Gastroesophageal sphincter (tissue), 4 donors: ENCODE results near the gene FAM47B. TPM values are rescaled to one million over a fixed set of nuclear protein-coding genes. Genes with fewer than 3 reads are reported as not detected.

ENCODE experiments used
- ATAC-seq: fragments of 150-250 bp; one replicate; pipeline ENCODE4 v1.9.1; 2016; ENCODE audit warnings: mild to moderate bottlenecking, moderate library complexity
- H3K27ac ChIP-seq, 4 donors: fragments of 200-600 bp; sonication (generic) in 3 of 4; 1 replicate in 3 of 4; 2 replicates in 1 of 4; pipeline ENCODE4 v1.5.1; 2016 to 2019
- H3K27me3 ChIP-seq: fragments of 200-600 bp; sonication (generic); one replicate; pipeline ENCODE4 v1.5.1; 2019
- H3K36me3 ChIP-seq, 2 donors: fragments of 200-600 bp; sonication (generic); one replicate each; pipeline ENCODE4 v1.5.1; 2019; ENCODE audit warnings: control low read depth in 1 of 2
- H3K4me1 ChIP-seq, 3 donors: fragments of 200-600 bp; sonication (generic); 1 replicate in 2 of 3; 2 replicates in 1 of 3; pipeline ENCODE4 v1.5.1; 2016 to 2019; ENCODE audit warnings: control low read depth in 2 of 3
- H3K4me3 ChIP-seq, 2 donors: fragments of 200-600 bp; sonication (generic); one replicate each; pipeline ENCODE4 v1.5.1; 2019; ENCODE audit warnings: mild to moderate bottlenecking in 1 of 2, moderate library complexity in 1 of 2
- H3K9me3 ChIP-seq, 3 donors: fragments of 200-600 bp; sonication (generic); one replicate each; pipeline ENCODE4 v1.5.1; 2017 to 2019; ENCODE audit warnings: control low read depth in 2 of 3
- EP300 ChIP-seq: sonication (generic); formaldehyde crosslinking; IDR thresholded peaks from one replicate; pipeline ENCODE4 v1.6.1; 2017; ENCODE audit warnings: antibody characterized with exemption, mild to moderate bottlenecking
- POLR2A ChIP-seq, 2 donors: fragments of 450-650 bp; IDR thresholded peaks; one replicate each; pipeline ENCODE4 v1.6.1; 2017; ENCODE audit warnings: antibody characterized with exemption in 2 of 2, mild to moderate bottlenecking in 2 of 2, moderate library complexity in 1 of 2
- POLR2AphosphoS5 ChIP-seq: sonication (generic); formaldehyde crosslinking; IDR thresholded peaks from one replicate; pipeline ENCODE4 v1.6.1; 2017; ENCODE audit warnings: antibody characterized with exemption
- WGBS, 2 donors: methylation state at CpG; one replicate each; pipeline ENCODE4 v1.1.5; 2018; ENCODE audit warnings: low coverage in 1 of 2; 5-methylcytosine and 5-hydroxymethylcytosine counted together
- total RNA-seq, 4 donors: library from RNA; depleted of rRNA; stranded (reverse); fragments of >200 nt; gene quantifications; one replicate each; pipeline ENCODE4 v1.1.0, GENCODE V29; 2016
- TF ChIP-seq, protein P1 (sequence below), 4 experiments: fragments of 200-600 bp in 2 of 4; fragments of 450-650 bp in 2 of 4; sonication (generic) in 1 of 4; IDR thresholded peaks; one replicate each; pipeline ENCODE4 v1.5.1; 2017 to 2019; ENCODE audit warnings: antibody characterized with exemption in 4 of 4, mild to moderate bottlenecking in 2 of 4, moderate library complexity in 2 of 4

The FAM47B gene
- total RNA-seq: not detected

DNA sequence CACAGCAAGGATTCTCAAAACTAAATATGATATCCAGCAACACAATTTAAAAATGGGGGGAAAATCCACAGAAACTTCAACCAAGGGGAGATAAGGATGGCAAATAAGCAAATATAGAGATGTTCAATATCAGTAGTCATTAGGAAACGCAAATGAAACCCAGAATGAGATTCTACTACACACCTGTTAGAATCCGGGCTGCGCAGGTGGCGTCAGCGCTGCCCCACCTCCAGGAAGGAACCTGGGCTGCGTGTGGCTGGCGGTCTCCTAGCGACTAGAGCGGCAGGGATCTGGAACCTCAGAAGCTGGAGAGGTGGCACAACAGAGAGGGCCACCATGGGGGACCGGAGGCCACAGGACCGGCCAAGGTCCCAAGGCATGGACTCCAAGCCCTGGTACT is at the start of gene FAM47B:
Gene FAM47B (plus strand): TSS at position 301 of the 400 bp plus-strand sequence. CDS start 36 bp downstream, at position 337.
- no peak for TF ChIP-seq POLR2A (IDR thresholded peaks at IDR 0.05)
- no peak for TF ChIP-seq EP300
- TF ChIP-seq, protein P1, sequence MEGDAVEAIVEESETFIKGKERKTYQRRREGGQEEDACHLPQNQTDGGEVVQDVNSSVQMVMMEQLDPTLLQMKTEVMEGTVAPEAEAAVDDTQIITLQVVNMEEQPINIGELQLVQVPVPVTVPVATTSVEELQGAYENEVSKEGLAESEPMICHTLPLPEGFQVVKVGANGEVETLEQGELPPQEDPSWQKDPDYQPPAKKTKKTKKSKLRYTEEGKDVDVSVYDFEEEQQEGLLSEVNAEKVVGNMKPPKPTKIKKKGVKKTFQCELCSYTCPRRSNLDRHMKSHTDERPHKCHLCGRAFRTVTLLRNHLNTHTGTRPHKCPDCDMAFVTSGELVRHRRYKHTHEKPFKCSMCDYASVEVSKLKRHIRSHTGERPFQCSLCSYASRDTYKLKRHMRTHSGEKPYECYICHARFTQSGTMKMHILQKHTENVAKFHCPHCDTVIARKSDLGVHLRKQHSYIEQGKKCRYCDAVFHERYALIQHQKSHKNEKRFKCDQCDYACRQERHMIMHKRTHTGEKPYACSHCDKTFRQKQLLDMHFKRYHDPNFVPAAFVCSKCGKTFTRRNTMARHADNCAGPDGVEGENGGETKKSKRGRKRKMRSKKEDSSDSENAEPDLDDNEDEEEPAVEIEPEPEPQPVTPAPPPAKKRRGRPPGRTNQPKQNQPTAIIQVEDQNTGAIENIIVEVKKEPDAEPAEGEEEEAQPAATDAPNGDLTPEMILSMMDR (IDR thresholded peaks at IDR 0.05): no peak
- no peak for TF ChIP-seq POLR2AphosphoS5
- WGBS, 2 donors: 100% methylated on average over 2 of the region's 11 CpGs; no CpG with 5 or more reads in 1 of the 2 donors
- H3K27me3 ChIP-seq: no peaks in the 10 kb centered on the region
- no peaks in the 10 kb centered on the region for H3K9me3 ChIP-seq
- ATAC-seq: no peak
- no peak within 1 kb of the TSS for H3K27ac ChIP-seq
- no peak within 1 kb of the TSS for H3K4me3 ChIP-seq
- no peaks in the 10 kb centered on the region for H3K36me3 ChIP-seq
- H3K4me1 ChIP-seq: no peaks in the 10 kb centered on the region

DNA sequence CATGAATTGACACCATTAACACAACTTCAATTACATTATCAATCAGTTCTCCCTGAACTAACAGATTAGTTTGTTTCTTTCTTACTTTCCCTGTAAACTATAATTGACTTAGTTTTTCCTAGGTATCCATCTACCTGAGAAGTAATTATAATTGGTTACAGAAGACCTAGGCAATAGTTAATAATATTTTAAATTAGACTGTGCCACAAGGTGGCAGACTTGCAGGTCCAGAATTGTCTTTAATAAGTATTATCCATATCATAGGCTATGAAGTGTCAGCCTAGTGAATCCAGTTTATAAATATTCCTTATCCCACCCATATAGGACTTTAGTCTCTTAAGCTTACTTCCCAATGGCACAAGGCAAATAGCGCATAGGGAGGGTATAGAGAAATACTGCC is 48.9 kb upstream of the FAM47B start:
- Histone ChIP-seq H3K36me3 (no peaks in the 10 kb centered on the region), H3K9me3 (no peaks in the 10 kb centered on the region), H3K27ac (no peak overlapping the region), H3K4me1 (no peaks in the 10 kb centered on the region), H3K4me3 (no peak overlapping the region), H3K27me3 (no peaks in the 10 kb centered on the region)
- no peak for ATAC-seq
- TF ChIP-seq, protein P1 (IDR thresholded peaks at IDR 0.05): peak in 1 of 4 experiments; percentile 36
- no peak for TF ChIP-seq POLR2A (IDR thresholded peaks at IDR 0.05)
- 50% methylated on average over 1 of the region's 1 CpG; no CpG with 5 or more reads in 1 of the 2 donors for WGBS, 2 donors

DNA sequence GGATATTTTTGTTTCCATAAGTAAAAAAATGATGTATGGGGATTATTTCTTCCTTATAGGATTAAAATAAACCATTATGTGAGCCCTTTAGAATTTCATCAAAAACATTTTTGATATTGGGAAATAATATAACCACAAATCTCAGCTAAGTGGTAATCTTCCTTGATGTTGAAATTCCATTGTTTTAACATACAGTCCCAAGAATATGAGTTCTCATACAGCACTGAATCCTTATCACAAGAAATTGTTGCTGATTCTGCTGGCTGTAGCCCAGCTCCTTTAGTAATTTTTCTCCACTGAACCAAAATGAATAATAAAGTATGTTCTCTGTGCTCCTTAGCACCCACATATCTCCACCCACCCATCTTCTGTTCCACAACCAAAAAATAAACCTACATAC is 41.9 kb upstream of the FAM47B start:
- no peak for ATAC-seq
- no peaks in the 10 kb centered on the region for H3K36me3 ChIP-seq
- H3K4me1 ChIP-seq: no peaks in the 10 kb centered on the region
- H3K9me3 ChIP-seq: no peaks in the 10 kb centered on the region
- no peaks in the 10 kb centered on the region for H3K27me3 ChIP-seq
- no peak for TF ChIP-seq POLR2AphosphoS5
- TF ChIP-seq, protein P1 (IDR thresholded peaks at IDR 0.05): no peak
- no peak for TF ChIP-seq POLR2A (IDR thresholded peaks at IDR 0.05)
- TF ChIP-seq EP300: no peak
- no peak overlapping the region for H3K27ac ChIP-seq
- H3K4me3 ChIP-seq: no peak overlapping the region

DNA sequence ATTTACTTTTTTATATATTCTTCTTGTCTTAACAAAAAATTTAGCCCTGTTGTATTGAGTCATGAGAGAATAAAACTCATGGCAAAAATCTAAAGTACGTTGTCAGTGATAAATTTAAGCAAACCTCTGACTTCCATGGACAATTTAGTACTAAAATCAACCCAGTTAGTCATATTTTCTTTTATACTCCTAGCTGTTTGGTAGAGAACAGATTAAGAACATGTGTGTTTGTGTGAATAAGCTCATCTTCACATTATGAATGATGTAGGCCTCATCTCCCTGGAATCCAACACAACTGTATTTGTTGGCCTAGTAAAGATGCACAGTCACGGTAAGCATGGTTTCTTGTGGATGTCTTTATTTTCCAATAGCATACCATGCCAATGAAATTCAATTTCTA is 40.8 kb upstream of the FAM47B start:
- no peak overlapping the region for H3K27ac ChIP-seq
- 42 to 92% methylated on average over 2 of the region's 2 CpGs for WGBS, 2 donors
- no peaks in the 10 kb centered on the region for H3K4me1 ChIP-seq
- H3K36me3 ChIP-seq: no peaks in the 10 kb centered on the region
- H3K4me3 ChIP-seq: no peak overlapping the region
- H3K27me3 ChIP-seq: no peaks in the 10 kb centered on the region
- H3K9me3 ChIP-seq: no peaks in the 10 kb centered on the region
- no peak for ATAC-seq
- TF ChIP-seq, protein P1 (IDR thresholded peaks at IDR 0.05): no peak
- TF ChIP-seq POLR2AphosphoS5: no peak

DNA sequence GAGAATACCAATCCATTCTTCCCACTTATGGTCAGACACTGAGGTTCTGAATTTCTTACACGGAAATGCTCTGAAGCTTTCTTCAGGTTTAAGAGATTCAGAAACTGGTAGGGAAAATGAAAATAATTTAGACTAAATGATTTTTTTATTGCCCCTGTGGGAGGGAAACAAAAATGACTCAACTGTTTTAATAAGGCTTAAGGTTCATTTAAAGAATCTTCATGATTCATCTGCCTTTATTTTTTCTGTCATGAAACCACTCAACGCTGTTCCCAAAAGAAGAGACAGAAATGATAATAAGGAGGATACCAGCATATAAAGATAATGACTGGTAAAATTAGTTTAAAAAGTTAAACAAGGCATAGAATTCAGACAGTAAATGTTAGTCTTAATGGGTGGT is 39.3 kb upstream of the FAM47B start:
- Histone ChIP-seq H3K4me3 (no peak overlapping the region), H3K36me3 (no peaks in the 10 kb centered on the region), H3K9me3 (no peaks in the 10 kb centered on the region), H3K4me1 (no peaks in the 10 kb centered on the region), H3K27me3 (no peaks in the 10 kb centered on the region), H3K27ac (no peak overlapping the region)
- no peak for TF ChIP-seq POLR2AphosphoS5
- TF ChIP-seq, protein P1 (IDR thresholded peaks at IDR 0.05): no peak
- TF ChIP-seq POLR2A (IDR thresholded peaks at IDR 0.05): no peak
- no peak for TF ChIP-seq EP300
- no peak for ATAC-seq
- 48 to 50% methylated on average over 2 of the region's 2 CpGs for WGBS, 2 donors
